NCI-H2227 (cell line): Measurements from ENCODE around the gene NXPH3.

Experiments
- DNase-seq: peaks from one replicate; lab custom pipeline; 2025; ENCODE audit not compliant: unreplicated experiment; lab: John Stamatoyannopoulos, UW

The NXPH3 gene

DNA sequence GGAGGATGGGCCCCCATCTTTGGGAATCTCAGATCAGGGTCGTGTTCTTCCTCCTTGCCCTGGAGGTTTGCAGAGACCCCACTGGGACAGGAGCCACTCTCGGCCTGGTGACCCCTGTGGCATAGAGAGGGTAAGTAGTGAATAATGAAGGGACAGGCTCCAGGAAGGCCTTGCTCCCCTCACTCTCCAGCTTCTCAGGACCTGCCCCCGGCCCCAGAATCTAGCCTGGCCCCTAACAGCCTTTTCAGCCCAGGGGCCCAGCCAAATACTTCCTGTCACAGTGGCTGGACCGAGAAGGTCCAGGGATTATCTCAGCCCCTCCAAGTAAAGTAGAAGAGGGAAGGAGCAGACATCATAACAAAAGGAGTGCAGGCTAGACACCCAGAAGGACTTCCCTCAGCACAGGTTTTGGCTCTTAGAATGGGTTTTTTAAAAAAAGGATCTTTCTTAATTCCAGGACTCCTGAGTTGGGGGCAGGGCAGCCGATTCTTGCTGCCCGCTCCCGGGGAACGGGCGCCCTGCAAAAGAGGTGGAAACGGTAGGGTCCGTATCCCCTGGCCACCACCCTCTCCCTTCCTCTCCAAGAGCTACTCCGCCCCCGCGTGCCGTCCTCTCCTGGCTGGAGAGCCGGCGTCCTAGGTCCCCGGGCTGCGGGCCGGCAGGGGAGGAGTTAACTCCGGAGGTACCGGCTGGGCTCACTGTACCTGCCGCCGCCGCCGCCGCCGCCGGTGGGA, 559 bp upstream of the NXPH3 start:
- no peak for DNase-seq

DNA sequence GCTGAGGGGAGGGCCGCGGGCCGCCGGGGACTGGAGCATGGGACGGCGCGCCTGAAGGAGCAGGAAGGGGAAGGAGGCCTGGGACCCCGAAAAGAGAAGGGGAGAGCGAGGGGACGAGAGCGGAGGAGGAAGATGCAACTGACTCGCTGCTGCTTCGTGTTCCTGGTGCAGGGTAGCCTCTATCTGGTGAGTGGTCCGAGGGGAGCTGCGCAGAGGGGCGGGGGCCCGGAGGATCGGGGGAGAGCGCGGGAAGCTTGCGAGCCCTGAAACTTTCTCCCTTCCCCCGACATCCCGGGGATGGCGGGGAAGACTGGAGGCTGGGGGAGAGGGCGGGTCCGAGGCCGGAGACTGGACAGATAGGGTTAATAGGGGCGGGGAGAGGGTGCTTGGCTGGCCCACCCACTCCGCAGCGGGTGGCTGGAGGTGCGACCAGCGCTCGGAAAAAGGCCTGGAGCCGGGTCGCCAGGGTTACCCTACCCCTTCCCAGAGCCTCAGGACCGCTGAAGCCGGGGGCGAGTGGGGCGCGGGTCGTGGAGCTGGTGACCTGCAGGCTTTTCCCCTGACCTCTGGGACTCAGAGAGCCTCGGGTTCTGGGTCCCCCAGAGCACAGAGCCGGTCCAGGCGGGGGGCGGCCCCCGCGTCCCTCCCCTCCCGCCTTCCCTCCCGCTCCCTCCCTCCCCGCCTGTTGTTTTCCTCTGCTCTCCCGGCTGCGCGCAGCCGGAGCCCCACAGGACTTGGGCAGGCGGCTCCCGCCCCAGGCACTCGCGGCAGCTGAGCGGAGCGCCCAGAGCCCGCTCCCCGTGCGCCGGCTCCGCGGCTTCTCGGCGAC, 631 bp downstream of the NXPH3 start:
- peak; percentile 62 for DNase-seq

DNA sequence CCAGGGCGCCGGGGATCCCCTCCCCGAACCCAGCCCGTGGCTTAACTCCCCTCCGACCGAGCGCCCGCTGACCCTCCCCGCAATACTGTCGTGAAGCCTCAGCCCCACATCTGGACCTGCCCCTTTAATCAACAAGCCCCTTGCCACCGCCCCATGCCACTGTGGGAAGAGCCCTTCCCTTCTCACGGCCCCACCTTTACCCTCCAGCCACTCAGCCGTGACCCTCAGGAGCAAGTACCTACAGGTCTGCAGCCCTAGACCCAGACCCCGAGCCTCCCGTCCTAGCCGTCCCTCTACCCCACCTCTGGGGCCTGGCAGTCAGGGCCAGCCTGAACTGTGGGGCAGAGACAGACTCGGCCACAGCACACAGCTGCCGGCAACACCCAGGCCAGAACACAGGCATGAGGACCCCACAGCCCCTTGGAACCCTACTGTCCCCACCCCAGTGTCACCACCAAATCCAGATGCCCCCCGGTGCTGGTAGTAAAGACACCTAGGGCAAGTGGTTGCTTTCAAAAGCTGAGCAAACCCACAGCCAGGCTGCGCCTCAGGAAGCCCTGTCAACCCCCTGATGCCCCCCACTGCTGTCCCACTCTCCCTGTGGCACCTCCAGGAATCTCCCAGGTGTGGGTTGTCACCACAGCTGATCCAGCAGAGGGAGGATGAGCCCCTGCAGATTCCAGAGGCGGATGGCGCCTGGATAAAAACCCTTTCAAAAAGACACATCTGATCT, 1.4 kb downstream of the NXPH3 start:
- DNase-seq: no peak

DNA sequence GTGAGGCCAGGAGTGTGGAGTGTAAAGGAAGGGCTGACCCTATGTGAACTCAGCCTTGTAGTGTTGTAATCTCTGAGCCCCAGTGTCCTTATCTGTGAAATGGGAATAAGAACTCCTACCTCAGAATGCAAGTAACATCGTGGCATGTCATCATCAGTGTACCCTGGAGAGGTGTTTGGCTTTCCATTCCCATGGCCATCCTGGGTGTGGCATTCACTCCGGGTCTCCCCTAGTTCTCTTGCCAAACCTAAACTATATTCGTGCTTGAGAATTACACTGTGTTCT, 1.9 kb downstream of the NXPH3 start:
- no peak for DNase-seq

DNA sequence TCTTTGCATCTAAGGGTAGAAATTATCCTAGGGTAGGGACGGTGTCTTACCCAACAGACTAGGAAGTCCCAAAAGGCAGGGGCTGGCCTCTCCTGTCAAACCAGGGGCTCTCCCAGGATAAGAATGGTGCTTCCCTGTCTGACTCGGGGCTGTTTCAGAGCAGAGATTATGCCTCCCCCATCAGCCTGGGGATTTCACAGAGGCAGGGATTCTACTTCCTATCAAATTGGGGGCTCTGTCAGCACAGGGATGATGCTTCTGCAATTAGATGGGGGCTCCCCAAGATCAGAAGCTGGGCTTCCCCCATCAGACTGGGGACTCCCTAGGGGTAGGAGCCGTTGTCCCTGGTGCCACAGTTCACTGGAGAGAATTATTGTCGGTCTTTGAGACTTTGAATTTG, 2.3 kb downstream of the NXPH3 start:
- DNase-seq: no peak

DNA sequence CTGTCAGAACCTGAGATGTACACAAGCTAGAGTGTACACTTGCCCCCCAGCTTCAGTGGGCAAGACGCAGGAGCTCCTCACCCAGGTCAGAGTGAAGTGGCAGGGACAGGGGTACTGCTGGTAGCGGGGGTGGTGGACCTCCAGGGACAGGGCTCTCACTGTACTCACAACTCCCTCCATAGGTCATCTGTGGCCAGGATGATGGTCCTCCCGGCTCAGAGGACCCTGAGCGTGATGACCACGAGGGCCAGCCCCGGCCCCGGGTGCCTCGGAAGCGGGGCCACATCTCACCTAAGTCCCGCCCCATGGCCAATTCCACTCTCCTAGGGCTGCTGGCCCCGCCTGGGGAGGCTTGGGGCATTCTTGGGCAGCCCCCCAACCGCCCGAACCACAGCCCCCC, 2.7 kb downstream of the NXPH3 start:
- DNase-seq: no peak

DNA sequence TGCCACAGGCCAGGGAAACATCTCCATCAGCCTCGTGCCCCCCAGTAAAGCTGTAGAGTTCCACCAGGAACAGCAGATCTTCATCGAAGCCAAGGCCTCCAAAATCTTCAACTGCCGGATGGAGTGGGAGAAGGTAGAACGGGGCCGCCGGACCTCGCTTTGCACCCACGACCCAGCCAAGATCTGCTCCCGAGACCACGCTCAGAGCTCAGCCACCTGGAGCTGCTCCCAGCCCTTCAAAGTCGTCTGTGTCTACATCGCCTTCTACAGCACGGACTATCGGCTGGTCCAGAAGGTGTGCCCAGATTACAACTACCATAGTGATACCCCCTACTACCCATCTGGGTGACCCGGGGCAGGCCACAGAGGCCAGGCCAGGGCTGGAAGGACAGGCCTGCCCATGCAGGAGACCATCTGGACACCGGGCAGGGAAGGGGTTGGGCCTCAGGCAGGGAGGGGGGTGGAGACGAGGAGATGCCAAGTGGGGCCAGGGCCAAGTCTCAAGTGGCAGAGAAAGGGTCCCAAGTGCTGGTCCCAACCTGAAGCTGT, 3.4 kb downstream of the NXPH3 start:
- DNase-seq: no peak

DNA sequence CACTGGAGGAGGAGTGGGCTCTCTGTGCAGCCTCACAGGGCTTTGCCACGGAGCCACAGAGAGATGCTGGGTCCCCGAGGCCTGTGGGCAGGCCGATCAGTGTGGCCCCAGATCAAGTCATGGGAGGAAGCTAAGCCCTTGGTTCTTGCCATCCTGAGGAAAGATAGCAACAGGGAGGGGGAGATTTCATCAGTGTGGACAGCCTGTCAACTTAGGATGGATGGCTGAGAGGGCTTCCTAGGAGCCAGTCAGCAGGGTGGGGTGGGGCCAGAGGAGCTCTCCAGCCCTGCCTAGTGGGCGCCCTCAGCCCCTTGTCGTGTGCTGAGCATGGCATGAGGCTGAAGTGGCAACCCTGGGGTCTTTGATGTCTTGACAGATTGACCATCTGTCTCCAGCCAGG, 3.9 kb downstream of the NXPH3 start:
- DNase-seq: no peak

DNA sequence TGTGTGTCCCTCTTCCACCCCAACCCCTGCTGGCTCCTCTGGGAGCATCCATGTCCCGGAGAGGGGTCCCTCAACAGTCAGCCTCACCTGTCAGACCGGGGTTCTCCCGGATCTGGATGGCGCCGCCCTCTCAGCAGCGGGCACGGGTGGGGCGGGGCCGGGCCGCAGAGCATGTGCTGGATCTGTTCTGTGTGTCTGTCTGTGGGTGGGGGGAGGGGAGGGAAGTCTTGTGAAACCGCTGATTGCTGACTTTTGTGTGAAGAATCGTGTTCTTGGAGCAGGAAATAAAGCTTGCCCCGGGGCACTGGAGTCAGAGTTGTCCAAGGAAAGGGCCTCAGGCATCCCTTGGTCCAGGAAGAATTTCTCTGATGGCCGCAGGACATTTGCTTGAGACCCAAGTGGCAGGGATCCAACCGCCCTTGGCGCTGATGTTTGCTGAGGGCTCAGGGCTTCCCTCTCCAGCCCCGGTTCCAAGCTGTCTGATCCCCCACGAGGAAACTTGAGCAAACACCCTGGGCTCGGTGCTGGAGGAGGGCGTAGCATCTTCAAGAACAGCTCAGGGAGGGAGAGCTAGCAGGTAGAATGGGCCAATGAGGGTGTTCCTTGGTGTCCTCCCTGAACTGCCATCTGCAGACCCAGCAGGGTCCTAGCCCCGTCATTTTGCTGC, 4.5 kb downstream of the NXPH3 start:
- DNase-seq: no peak

DNA sequence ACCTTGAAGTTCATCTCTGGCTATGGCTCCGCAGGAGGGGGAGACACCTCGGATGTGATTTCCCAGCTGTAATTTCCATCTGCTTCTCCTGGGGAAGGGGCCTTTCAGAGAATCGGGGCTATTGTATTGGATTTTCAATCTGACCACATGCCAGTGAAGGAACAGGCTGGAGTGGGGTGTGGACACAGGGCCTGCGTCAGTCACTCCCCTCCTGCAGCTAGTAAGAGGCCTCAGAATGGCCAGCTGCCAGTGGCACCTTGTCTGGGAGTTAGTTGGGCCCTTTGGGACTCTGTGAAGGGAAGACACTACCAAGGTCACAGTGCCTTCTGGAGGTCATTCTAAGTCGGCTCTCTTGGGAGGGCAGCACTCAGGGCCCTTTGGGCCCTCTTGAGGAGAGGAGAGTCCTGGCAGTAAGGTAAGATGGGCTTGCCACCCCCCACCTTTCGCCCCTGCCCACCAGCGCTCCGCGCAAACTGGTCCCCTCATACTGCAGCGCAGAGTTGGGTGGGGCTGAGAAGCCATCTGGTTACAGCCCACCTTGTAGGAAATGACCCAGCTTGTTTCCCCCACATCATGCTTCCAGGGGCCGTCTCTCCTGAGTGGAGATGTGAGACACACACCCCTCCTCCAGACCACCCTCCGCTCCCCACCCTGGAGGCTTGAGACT, 5.4 kb downstream of the NXPH3 start:
- DNase-seq: no peak

DNA sequence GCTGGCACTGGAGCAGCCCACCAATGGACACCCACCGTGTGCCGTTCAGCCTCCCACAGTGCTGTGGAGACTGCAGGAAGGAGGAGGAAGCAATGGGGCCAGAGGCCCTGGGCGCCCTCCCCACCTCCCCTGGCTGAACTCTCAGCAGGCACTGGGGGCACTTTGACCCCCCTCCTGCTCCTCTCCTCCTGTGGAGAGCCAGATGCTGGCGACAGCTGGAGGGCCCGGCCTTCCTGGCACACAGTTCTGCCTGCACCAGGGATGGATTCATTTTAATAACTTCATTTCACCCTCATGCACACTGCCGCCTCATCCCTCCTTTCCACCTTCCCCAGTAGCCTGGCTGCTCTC, 6.0 kb downstream of the NXPH3 start:
- no peak for DNase-seq

DNA sequence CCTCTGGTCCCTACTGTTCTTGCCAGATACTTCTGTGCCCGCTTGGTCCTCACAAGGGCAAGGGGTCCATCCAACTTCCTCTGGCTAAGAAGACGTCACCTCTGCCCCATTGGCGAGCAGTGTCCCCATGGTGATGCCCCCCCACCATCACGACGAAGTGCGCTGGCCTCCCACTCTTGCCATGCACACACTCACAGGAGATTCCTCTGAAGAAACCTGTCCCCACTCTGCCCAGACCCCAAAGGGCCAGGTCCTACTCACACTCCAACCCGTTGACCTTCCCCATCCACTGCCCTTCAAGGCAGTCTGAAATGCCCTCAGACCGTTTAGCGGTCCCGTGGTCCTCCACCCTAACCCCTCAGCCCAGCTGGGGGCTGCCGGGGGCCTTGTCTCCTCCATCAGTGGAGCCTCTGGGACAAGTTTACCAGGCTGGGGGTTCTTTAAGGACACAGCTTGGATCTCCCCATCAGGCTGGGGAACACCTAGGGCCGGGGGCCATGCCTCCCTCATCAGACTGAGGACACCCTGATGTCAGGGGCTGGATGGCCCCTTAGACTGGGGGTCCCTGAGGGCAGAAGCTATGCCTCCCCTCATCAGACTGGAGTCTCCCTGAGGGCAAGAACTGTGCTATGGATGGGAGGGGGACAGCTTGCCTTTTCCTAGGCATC, 6.5 kb downstream of the NXPH3 start:
- no peak for DNase-seq

DNA sequence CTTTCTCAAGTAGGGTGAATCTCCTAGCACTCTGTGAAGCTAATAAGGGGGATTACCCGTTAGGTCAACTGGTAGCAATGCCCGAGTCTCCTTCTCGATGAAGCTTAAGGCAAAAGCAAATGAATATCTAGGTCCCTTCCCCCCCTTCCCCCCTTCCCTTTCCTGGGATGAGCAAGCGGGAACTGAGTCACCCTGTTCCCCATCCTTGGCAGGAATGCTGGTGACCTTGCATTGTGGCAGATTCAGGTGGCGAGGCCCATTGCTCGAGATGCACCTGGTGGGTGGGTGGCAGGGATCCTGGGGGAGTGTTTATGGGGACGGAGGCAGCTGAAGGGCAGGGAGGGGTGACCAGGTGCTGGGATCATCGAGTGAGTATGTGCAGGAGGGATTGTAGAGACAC, 7.1 kb downstream of the NXPH3 start:
- no peak for DNase-seq

DNA sequence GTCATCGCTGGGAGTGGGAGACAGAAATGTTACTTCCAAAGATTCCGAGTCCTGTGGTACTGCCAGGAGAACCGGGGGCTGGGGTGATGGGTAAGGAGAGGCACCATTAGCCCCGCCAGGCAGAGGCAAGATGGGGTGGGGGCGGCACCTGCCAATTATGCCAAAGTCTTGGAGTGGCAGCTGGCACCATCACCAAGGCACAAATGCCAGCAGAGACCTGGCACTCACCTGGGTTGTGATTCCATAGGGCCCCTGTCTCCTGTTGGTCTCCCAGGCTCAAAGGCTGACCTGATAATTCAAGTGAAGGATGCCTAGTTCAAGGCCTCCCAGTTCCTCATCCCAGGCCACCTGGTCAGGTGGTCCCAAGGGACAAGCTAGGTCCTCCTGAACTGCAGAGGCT, 7.6 kb downstream of the NXPH3 start:
- no peak for DNase-seq

DNA sequence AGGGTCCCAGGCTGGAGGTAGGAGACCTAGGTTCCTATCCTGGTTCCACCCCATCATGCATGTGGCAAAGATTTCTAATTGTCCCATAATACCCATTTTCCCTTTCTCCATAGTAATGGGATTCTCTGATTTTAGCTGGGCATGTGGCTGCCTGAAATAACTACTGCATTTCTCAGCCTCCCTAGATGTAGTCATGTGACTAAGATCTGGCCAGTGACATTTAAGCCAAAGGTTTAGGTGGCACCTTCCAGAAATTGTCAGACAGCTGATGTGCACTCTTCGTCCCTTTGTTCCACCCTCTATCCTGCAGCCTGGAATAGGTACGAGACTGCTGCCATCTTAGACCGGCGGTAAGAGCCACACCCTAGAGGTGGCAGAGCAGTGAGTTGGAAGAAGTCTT, 8.2 kb downstream of the NXPH3 start:
- no peak for DNase-seq

DNA sequence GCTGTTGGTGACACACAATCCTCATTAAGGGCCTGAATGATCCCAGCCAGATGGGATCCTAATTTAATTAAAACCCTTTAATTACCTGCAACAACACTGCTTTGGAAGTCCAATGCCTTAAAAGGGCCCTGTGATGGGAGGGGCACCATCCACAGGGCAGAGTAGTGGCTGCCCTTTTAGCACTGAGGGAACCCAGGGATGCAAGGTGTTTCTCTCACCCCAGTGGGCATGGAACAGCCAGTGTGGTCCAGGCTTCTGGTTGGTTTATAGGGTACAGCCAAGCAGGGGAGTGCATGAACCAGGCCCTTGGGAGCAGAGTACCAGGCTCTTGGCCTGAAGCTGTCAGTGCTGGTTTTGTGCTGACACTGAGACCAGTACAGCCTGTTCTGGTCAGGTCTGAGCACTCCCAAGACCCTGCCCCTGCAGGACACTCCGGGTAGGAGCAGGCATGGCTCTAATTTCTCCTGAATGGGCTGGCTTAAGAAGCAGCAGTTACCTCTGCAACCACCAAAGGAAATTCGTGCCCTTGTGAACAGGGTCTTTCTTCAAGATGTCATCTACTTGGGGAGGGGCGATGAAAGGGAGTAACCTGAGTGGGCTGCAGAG, 9.9 kb downstream of the NXPH3 start:
- DNase-seq: no peak

DNA sequence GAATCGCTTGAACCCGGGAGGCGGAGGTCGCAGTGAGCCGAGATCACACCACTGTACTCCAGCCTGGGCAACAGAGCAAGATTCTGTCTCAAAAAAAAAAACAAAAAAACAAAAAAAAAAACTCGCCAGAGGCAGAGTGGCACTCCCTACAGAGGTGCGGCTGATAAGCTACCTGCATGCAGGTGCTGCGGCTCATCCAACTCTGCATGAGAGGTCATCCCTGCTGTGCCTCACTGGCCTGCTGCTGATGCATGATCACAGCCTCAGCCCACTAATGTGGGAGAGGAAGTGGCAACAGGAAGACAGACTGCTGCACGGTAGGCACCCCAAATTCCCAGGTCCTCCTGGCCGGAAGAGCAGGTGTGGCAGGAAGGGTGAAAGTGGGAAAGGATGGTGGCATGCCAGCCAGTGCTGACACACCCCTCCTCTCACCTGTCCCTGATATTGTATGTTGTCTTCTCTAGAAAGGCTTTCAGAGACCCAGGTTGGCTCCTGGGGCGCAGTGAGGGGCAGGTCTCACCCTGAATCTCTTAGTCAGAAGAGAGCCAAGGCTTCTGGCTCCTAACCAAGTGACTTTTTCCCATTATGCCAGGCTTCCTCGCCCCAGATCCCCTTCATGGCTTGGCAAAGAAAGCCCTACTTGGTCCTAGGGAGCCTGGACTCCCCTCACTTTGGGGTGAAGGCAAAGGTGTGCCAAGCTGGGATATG, 11.8 kb downstream of the NXPH3 start:
- DNase-seq: no peak

DNA sequence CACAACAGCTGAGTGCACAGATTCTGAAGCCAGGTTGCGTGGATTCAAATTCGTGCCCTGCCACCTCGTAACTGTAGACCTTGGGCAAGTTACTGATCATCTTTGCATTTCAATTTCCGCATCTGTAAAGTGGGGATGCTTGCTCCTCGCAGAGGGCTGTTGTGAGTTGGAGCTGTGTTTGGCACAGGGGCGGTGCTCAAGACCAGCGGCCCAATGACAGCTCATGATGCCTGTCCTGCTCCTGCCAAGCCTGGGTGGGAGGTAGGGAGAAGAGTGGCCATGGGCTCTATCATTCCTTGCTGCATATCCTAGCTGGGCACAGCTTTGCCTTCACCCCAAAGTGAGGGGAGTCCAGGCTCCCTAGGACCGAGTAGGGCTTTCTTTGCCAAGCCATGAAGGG, 12.6 kb downstream of the NXPH3 start:
- DNase-seq: no peak
